HG02610 (cell line): ENCODE data around the gene HS6ST2.

Source experiments
- ATAC-seq: cut with Tn5 transposase; IDR thresholded peaks from one replicate; pipeline ENCODE4 v1.9.1; 2021; ENCODE audit warnings: mild to moderate bottlenecking, moderate library complexity; ENCODE audit not compliant: unreplicated experiment

The HS6ST2 gene

GRCh38 chrX:132624466-132624865 is 334.0 kb downstream of the HS6ST2 start:
- no peak for ATAC-seq

GRCh38 chrX:132623942-132624341 is 334.5 kb downstream of the HS6ST2 start:
- no peak for ATAC-seq

GRCh38 chrX:132623300-132623699 is 335.1 kb downstream of the HS6ST2 start:
- ATAC-seq = no peak

GRCh38 chrX:132622130-132622529 is 336.3 kb downstream of the HS6ST2 start:
- ATAC-seq = no peak

- no peak for ATAC-seq
Observed at GRCh38 chrX:132618810-132619209, 339.6 kb downstream of the HS6ST2 start.

GRCh38 chrX:132615391-132616131 is 342.9 kb downstream of the HS6ST2 start:
- no peak for ATAC-seq

GRCh38 chrX:132614297-132614696 is 344.1 kb downstream of the HS6ST2 start:
- ATAC-seq = no peak

GRCh38 chrX:132613801-132614200 is 344.6 kb downstream of the HS6ST2 start:
- ATAC-seq = no peak

- peak; percentile 70 for ATAC-seq
Observed at GRCh38 chrX:132612821-132613564, 345.4 kb downstream of the HS6ST2 start.

GRCh38 chrX:132610536-132610935 is 347.9 kb downstream of the HS6ST2 start:
- no peak for ATAC-seq

- no peak for ATAC-seq
Observed at GRCh38 chrX:132609362-132609848, 349.0 kb downstream of the HS6ST2 start.

GRCh38 chrX:132603700-132604286 is 354.6 kb downstream of the HS6ST2 start:
- no peak for ATAC-seq

GRCh38 chrX:132602701-132603100 is 355.7 kb downstream of the HS6ST2 start:
- no peak for ATAC-seq

- ATAC-seq = no peak
Observed at GRCh38 chrX:132594999-132595398, 363.4 kb downstream of the HS6ST2 start.

- no peak for ATAC-seq
Observed at GRCh38 chrX:132594129-132594528, 364.3 kb downstream of the HS6ST2 start.

GRCh38 chrX:132592880-132593279 is 365.5 kb downstream of the HS6ST2 start:
- no peak for ATAC-seq

GRCh38 chrX:132591719-132592275 is 366.6 kb downstream of the HS6ST2 start:
- no peak for ATAC-seq

GRCh38 chrX:132590350-132591026 is 367.9 kb downstream of the HS6ST2 start:
- ATAC-seq = no peak

GRCh38 chrX:132584936-132585335 is 373.5 kb downstream of the HS6ST2 start:
- no peak for ATAC-seq

- no peak for ATAC-seq
Observed at GRCh38 chrX:132576939-132577338, 381.5 kb downstream of the HS6ST2 start.
